GM12891 (cell line): ENCODE measurements around the gene LY6G5C.

Experiments used
- PAX5 ChIP-seq: IDR thresholded peaks from 2 replicates; pipeline ENCODE4 v1.6.1; 2011; ENCODE audit warnings: low read length, moderate library complexity, mild to moderate bottlenecking; ENCODE audit not compliant: insufficient read depth, severe bottlenecking
- POLR2A ChIP-seq: IDR thresholded peaks from 2 replicates; pipeline ENCODE4 v1.6.1; 2011; ENCODE audit warnings: low read depth, low read length, control low read depth
- POLR2AphosphoS5 ChIP-seq: IDR thresholded peaks from 2 replicates; pipeline ENCODE4 v1.6.1; 2011; ENCODE audit warnings: low read depth, low read length, control low read depth
- POU2F2 ChIP-seq: IDR thresholded peaks from 2 replicates; pipeline ENCODE4 v1.6.1; 2011; ENCODE audit warnings: low read depth, mild to moderate bottlenecking, control low read depth, low read length, moderate library complexity
- SPI1 ChIP-seq: IDR thresholded peaks from 2 replicates; pipeline ENCODE4 v1.6.1; 2011; ENCODE audit warnings: low read depth, low read length, control low read depth
- TAF1 ChIP-seq: IDR thresholded peaks from 2 replicates; pipeline ENCODE4 v1.6.1; 2011; ENCODE audit warnings: low read depth, low read length, control low read depth

DNA sequence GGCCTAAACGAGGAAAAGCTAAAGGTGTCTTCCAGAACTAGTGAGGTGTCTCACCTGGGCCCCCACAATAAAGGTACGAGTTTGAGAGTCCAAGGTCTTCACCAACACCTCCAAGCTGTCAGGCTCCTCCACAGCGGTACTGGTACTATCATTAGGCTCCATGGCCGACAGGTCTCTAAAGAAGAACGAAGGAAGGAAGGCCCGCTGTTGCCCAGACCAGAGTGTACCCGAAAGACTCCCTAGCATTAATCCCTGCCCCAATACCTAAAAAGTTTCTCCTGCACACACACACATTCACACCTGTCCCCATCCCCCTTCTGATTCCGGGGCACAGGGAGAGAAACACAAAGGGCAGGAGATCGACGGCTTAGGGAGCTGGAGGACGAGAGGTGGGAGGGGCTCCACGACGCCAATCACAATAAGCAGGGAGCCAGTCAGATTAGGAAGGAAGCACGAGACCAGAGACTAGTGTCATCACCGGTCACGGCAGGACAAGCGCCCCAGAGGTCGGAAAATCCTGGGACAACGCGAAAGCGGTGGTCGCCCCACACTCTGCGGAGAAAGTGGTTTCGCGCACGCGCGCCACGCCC, 29.2 kb downstream of the LY6G5C start:
- TF ChIP-seq POLR2A (no peak), POLR2AphosphoS5 (no peak), SPI1 (no peak), TAF1 (no peak), POU2F2 (no peak), PAX5 (no peak)
